Inferior parietal cortex (tissue), 1 donor: Measurements from ENCODE around the gene FEN1.

Experiments
- DNase-seq: peaks from one replicate; pipeline ENCODE4 v3.0.0-alpha.2; 2016; ENCODE audit errors: extremely low spot score

Gene FEN1

DNA sequence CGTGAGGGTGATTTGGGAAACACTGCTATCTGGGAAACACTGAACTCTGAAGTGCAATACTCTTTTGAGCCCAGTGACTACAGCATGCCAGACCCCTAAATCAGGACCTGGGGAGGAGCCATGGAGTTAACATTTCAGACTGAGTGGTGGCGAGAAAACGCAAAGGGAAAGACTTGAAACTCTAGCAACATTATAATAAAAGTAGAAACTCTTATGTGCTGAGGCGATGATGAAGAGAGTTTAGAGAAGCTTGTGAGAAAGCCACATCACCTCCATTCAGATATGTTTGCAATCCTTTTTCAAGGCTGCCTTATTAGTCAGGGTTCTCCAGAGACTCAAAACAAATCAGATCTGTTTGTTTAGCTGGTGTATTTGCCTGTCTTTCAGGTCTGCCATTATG is 1.9 kb downstream of the FEN1 start:
- no peak for DNase-seq

GRCh38 chr11:61795459-61795858 is 2.7 kb downstream of the FEN1 start:
- no peak for DNase-seq

DNA sequence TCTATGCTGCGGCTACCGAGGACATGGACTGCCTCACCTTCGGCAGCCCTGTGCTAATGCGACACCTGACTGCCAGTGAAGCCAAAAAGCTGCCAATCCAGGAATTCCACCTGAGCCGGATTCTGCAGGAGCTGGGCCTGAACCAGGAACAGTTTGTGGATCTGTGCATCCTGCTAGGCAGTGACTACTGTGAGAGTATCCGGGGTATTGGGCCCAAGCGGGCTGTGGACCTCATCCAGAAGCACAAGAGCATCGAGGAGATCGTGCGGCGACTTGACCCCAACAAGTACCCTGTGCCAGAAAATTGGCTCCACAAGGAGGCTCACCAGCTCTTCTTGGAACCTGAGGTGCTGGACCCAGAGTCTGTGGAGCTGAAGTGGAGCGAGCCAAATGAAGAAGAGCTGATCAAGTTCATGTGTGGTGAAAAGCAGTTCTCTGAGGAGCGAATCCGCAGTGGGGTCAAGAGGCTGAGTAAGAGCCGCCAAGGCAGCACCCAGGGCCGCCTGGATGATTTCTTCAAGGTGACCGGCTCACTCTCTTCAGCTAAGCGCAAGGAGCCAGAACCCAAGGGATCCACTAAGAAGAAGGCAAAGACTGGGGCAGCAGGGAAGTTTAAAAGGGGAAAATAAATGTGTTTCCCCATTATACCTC is 3.3 kb downstream of the FEN1 start:
- DNase-seq: no peak

DNA sequence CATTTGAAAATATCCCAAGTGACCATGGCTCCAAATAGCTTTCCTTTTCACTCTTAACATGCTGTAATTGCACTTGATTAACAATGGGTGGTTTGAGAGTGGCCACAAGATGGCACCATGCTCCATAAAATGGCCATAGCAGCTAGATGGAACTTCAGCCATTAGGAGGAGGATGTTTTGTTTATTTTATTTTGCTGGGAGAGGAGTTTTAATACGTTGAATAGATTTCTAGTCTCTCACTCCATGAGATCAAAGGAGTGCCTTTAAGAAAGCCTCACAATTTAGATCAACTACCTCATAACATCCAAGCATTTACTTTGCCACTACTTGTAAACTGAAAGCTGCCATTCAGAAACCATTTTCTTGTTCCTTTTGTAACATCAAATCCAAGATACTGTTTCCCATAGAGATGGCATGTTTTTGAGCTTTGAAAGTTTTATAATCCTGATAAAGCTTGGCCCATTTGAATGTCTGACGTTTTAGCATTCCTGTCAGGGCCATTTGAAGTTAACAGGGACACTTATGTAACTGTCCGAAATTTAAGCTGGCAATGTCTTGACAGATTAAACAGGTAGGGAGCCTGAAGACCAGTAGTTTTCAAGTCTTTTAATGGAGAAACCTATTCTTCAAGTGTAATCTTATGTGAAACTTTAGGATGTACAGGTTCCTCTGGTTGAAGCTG is 4.7 kb downstream of the FEN1 start:
- DNase-seq: peak; percentile 94

GRCh38 chr11:61799665-61800284 is 7.1 kb downstream of the FEN1 start:
- DNase-seq: no peak

GRCh38 chr11:61800331-61801281 is 7.9 kb downstream of the FEN1 start:
- no peak for DNase-seq

DNA sequence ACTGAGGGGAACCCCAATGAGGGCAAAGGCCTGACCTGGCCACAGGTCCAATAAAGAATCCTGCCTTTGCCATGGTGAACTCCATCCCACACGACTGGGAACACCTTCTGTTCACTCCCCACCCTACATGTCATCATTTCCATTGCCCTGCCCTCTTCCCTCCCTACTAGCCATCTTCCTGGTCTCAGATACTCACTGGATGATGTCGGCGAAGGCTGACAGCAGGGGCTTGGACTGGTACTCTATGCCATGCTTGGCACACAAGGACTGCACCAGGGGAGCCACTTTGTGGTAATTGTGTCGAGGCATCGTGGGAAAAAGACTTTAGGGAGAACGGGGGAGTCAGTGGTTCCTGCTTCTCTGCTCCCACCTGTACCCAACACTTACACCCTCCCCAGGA is 9.9 kb downstream of the FEN1 start:
- DNase-seq: no peak

GRCh38 chr11:61803889-61804647 is 11.4 kb downstream of the FEN1 start:
- DNase-seq: no peak

GRCh38 chr11:61805146-61805545 is 12.4 kb downstream of the FEN1 start:
- no peak for DNase-seq

- DNase-seq: no peak
Observed at GRCh38 chr11:61806785-61807184, 14.1 kb downstream of the FEN1 start.

DNA sequence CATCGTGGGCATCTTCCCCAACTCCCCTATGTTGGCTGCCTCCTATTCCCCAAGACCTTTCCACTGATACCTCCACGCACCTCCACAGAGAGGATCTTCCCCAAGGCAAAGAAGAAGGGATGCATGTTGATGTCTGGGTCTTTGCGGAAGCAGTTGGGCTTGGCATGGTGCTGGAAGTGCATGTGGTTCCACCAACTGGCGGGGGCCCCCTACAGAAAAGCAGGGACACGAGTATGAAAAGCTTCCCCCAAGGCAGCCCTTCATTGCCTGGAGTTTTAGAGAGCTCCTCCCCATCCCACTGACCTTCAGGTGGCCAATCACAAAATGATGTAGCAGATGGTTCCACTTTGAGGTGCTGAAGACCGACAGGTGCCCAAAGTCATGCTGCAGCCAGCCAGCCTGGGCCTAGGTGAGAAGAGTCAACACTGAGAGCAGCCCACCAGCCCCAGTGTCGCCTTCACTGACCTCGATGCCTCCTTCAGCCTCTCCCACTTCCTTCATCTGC is 18.0 kb downstream of the FEN1 start:
- no peak for DNase-seq

- DNase-seq: no peak
Observed at GRCh38 chr11:61811831-61812230, 19.1 kb downstream of the FEN1 start.

- no peak for DNase-seq
Observed at GRCh38 chr11:61812736-61813411, 20.2 kb downstream of the FEN1 start.

- DNase-seq: peak; percentile 70
Observed at GRCh38 chr11:61814247-61814957, 21.7 kb downstream of the FEN1 start.

DNA sequence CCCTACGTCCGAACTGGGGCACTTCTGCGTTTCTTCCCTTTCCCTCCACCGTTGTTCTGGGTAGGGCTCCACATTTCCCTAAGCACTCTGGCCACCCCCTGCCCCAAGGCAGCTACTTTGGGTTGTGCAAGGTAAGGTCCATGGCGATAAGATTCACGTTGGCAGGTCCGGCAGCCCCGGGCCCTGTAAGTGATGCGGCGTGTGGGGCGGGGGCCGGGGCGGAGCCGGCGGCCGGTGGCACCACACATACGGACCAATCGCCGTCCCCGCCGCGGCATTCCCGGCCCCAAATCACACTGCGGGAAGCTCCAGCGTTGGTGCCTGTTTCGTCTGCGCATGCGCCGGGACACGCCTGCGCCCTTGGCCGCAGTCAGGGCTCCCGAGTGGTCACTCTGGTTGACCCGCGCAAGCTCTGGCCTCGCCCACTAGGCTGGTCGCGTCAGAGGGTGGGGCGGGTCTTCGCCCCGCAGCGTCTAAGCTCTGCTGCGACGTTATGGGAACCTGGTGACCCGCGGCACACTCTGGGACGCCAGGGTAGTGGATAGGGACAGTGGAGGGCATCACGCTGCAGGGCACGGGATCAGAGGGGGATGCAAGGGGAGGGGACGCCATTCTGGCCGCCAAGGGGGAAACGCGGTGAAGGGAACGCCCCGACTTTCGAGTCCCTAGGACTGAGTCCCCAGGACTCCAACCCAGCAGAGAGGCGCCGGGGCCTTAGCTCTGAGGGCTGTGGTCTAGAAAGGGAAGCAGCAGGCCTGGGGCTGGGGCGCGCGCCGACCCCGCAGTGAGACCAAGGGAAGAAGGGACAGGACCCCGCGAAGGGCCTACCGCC is 22.5 kb downstream of the FEN1 start:
- peak; percentile 98 for DNase-seq

GRCh38 chr11:61815790-61816735 is 23.4 kb downstream of the FEN1 start:
- peak; percentile 47 for DNase-seq

DNA sequence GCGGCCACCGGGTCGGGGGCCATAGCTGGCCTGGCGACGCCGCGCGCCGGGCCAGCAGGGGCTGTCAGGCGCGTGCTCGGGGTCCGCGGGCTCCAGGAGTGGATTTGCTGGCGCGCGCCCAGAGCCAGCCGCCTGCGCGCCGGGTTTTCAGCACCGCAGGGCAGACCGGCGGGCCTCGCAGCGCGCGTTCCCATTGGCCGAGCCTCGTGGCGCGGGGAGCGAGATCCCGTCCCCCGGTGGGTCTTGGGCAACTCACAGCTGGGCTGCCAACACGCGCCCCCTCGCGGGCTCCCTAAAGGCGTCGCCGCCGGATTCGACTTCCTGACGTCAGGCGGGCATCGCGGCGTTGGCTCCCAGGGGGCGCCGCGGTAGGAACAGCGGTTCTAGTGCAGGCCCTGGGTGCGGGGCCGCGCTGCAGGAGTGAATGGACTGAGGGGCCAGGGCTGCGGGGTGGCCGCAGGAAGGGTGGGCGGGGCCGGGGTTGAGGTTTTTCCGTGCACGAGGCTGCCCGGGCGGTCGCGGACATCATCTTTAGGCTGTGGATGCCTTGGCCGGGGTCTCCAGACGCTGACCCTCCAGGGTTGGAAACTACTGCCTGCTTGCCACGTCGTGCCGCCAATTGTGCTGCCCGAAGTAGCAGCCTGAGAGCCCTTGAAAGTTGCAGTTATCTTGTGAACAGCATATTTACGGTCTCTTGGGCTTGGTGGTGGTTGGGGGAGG is 24.2 kb downstream of the FEN1 start, which contains the start of gene FADS1:
Gene FADS1 (minus strand): TSS at position 268 of the 720 bp plus-strand sequence. CDS start 74 bp downstream, at position 194.
- DNase-seq: peak; percentile 89
